Activated CD8-positive, alpha-beta T cell treated with anti-CD3 and anti-CD28 coated beads for 36 hours (primary cell): ENCODE results near the gene QRFP. TPM values are rescaled to one million over a fixed set of nuclear protein-coding genes. Genes with fewer than 3 reads are reported as not detected.

ENCODE experiments used
- ATAC-seq: fragments of 200-7000 bp; cut with Tn5 transposase; one replicate; pipeline ENCODE4 v1.10.0; 2021; ENCODE audit warnings: mild to moderate bottlenecking, moderate library complexity
- CTCF ChIA-PET: fragments of 350-600 bp; sonication (Branson Sonifier 250); formaldehyde crosslinking; loops from one replicate; lab custom pipeline; 2021; ENCODE audit warnings: antibody characterized with exemption; lab: Charles Lee
- POLR2A ChIA-PET: fragments of 350-600 bp; sonication (Branson Sonifier 250); formaldehyde crosslinking; loops from one replicate; lab custom pipeline; 2021; ENCODE audit warnings: antibody characterized with exemption; lab: Charles Lee
- DNase-seq: peaks from one replicate; pipeline ENCODE4 v3.0.0-alpha.2; 2020
- H3K27ac Mint-ChIP-seq: one replicate; pipeline ENCODE4 v1.8.0; 2021; ENCODE audit warnings: mild to moderate bottlenecking, mixed read lengths
- H3K27me3 Mint-ChIP-seq: one replicate; pipeline ENCODE4 v1.8.0; 2021; ENCODE audit warnings: mixed read lengths
- H3K36me3 Mint-ChIP-seq: one replicate; pipeline ENCODE4 v1.8.0; 2021; ENCODE audit warnings: low read depth, mixed read lengths
- H3K4me1 Mint-ChIP-seq: one replicate; pipeline ENCODE4 v1.8.0; 2021; ENCODE audit warnings: low read depth, mixed read lengths
- H3K4me3 Mint-ChIP-seq: one replicate; pipeline ENCODE4 v1.8.0; 2021; ENCODE audit warnings: mild to moderate bottlenecking, moderate library complexity, mixed read lengths
- H3K9me3 Mint-ChIP-seq: one replicate; pipeline ENCODE4 v1.8.0; 2021; ENCODE audit warnings: mixed read lengths
- CTCF ChIP-seq: fragments of 200-600 bp; IDR thresholded peaks from one replicate; pipeline ENCODE4 v1.8.0; 2022; ENCODE audit warnings: antibody characterized with exemption, mild to moderate bottlenecking
- intact Hi-C: fragments of 100-400 bp; cut with micrococcal nuclease; formaldehyde crosslinking; loops from one replicate; pipeline ENCODE4 v1.10.0; 2022
- total RNA-seq, 2 experiments: library from RNA; stranded (reverse); gene quantifications; one replicate each; pipeline ENCODE4 v1.2.3, GENCODE V29; 2021

Gene QRFP
- total RNA-seq, 2 experiments from 2014 or later = not detected

DNA sequence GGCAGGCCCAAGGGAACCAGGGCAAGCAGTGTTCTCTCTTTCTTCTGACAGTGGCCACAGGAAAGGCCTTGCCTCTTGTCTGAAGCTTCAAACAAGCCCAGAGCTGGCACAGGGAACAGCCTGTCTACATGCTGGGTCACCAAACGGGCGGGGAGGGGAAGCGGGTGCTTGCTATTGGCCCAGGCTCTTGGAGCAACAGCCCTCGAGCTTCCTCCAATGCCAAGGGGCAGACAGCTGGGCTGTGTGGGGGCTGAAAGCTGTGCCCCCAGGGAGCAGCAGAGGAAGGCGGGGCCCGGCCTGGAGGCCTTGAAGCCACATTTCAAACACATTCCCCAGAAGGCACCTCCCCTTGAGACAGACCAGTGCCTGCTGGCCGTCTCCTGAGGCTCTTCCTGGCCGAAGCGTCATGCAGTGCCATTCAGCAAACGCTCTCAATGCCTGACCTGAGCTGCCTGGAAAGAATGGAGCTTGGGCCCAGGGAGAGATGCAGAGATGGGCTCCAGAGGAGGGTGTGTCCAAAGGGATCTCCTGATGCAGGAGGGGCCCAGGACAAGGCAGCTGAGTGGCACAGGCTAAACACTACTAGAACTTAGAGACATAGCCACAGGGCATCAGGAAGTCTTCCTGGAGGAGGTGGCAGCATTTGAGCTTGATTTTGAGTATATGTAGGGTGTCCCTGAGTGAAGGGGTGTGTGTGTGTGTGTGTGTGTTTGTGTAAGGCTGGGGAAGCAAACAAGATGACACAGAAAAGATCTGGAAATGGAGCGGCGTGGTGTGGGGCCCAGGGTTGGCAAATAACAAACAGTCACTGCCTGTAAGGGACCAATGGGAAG, 39.9 kb upstream of the QRFP start:
- CTCF ChIA-PET = interaction anchor here (0.9 to 2.0 kb wide), 3 partner anchors 70 to 235 kb away, joined by 3 to 6 read pairs (median 5); no protein-coding TSS in a partner anchor
- H3K27ac Mint-ChIP-seq = no peak overlapping the region

DNA sequence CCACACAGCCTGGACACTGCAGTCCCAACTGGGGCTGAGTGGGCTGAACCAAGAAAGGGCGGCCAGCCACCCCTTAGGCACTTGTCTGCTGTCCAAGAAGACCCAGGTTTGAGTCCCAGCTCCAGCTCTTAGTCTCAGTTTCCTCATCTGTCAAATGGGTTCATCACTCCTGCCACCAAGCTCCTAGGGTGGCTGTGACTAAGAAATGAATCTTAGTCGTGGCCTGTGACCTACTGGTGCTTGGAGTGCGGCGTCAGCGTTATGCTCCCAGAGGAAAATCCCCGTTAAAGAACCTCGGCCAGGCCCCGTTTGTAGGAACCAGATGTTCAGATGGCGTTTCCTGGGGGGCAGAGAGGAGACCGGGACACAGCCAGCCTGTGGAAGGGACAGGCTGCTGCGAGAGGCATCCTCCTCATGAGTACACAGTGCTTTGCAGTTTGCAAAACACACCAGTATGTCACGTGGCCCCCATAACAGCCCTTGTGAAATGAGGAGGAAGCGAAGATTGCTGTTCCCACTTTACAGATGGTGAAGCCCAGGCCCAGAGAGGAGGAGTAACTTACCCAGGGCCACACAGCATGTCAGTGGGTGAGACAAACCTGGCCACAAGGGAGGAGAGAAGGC, 39.1 kb upstream of the QRFP start:
- TF ChIP-seq CTCF = no peak
- no peak for DNase-seq
- peaks cover 5% of the 10 kb centered on the region for H3K4me1 Mint-ChIP-seq
- H3K27me3 Mint-ChIP-seq = peaks cover 39% of the 10 kb centered on the region
- intact Hi-C loops = loop anchor here (10.0 kb wide), 1 partner anchor 231 kb away; no protein-coding TSS in a partner anchor
- H3K4me3 Mint-ChIP-seq = no peak overlapping the region
- no peak for ATAC-seq
- ChIA-PET POLR2A (no interaction called here), CTCF (interaction anchor here (1.6 to 2.0 kb wide), 2 partner anchors 69 to 111 kb away, joined by 5 to 6 read pairs; no protein-coding TSS in a partner anchor)
- H3K36me3 Mint-ChIP-seq = no peaks in the 10 kb centered on the region
- no peak overlapping the region for H3K27ac Mint-ChIP-seq
- H3K9me3 Mint-ChIP-seq = no peaks in the 10 kb centered on the region

More for the DNA sequence above, 39.9 kb upstream of the QRFP start:
- POLR2A ChIA-PET = interaction anchor here (1.0 kb wide), 1 partner anchor 189 kb away, joined by 3 read pairs; the partner anchor contains the start of gene NUP214
- ATAC-seq (no peak), DNase-seq (no peak)
- Mint-ChIP-seq H3K4me3 (no peak overlapping the region), H3K27me3 (peaks cover 47% of the 10 kb centered on the region), H3K9me3 (no peaks in the 10 kb centered on the region), H3K4me1 (peaks cover 7% of the 10 kb centered on the region), H3K36me3 (no peaks in the 10 kb centered on the region)
- TF ChIP-seq CTCF = no peak
- intact Hi-C loops = loop anchor here (10.0 kb wide), 1 partner anchor 232 kb away; no protein-coding TSS in a partner anchor

DNA sequence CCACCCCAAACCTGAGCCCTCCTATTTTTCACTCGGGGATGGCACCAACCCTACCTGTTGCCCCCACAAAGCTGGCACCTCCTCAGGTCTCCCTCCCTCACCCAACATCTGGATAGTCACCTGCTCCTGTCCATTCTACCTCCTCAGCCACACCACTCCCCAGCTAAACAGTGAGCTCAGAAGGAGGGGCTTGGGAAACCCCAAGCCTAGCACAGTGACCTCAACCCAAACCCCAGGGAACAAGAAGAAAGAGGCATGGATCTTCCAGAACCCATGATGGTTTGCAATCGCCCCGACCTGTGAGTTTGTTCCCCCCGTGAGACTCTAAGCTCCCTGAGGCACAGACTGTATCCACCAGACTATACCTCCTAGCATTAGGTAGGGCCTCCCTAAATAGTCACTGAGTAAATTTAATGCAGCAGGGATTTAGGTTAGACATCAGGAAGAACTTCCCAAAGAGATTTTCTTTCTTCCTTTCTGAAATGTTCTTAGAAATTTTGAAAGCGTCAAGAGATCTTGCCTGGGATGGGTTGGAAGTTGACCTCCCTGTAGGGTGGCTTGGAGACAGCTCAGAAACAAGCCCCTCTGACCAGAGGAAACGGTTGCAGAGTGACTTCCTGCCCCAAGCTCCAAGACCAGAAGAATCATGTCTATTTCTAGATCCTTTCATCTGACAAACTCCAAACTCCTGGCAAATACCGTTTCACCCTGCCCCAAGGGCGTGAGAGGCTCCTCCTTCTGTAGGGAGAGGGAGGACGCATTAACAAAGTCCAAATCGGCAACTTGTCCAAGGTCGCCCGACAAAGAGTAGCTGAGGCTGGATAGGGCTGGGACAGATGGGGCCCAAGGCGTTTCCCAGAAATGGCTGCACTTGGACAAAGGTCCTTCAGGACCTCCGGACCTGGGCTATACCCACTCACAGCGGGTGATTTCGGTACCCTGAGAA, 38.4 kb upstream of the QRFP start:
- peaks cover 33% of the 10 kb centered on the region for H3K27me3 Mint-ChIP-seq
- no peaks in the 10 kb centered on the region for H3K36me3 Mint-ChIP-seq
- intact Hi-C loops = loop anchor here (5.0 to 10.0 kb wide), 2 partner anchors 68 to 230 kb away; no protein-coding TSS in a partner anchor
- no peak overlapping the region for H3K4me3 Mint-ChIP-seq
- ChIA-PET CTCF (interaction anchor here (1.0 to 2.0 kb wide), 3 partner anchors 69 to 234 kb away, joined by 5 to 6 read pairs (median 5); no protein-coding TSS in a partner anchor), POLR2A (no interaction called here)
- no peaks in the 10 kb centered on the region for H3K9me3 Mint-ChIP-seq
- DNase-seq (no peak), ATAC-seq (no peak)
- no peak for TF ChIP-seq CTCF
- no peak overlapping the region for H3K27ac Mint-ChIP-seq
- peaks cover 2% of the 10 kb centered on the region for H3K4me1 Mint-ChIP-seq

DNA sequence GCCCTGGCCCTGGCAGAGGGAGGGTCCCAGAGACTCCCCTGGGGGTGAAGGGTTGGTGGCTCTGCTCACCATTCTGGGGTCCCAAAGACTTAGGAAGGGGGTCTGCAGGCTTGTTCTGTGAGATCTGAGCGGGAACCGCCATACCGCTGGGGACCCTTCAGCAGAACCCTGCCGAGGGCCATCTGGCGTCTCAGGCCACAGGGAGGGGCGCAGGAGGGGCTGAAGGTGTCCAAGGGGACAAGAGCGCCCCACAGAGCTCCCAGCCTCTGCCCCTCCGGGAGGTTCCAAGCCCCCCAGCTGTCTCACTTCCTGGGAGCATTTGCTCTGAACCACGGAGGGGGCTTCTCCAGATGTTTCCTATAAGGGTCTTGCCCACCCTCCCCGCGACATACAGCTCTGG, 37.6 kb upstream of the QRFP start:
- ATAC-seq (no peak), DNase-seq (no peak)
- ChIA-PET POLR2A (no interaction called here), CTCF (interaction anchor here (1.0 to 2.0 kb wide), 2 partner anchors 112 to 233 kb away, joined by 5 to 6 read pairs; no protein-coding TSS in a partner anchor)
- Mint-ChIP-seq H3K9me3 (no peaks in the 10 kb centered on the region), H3K4me1 (peaks cover 2% of the 10 kb centered on the region), H3K36me3 (no peaks in the 10 kb centered on the region), H3K4me3 (no peak overlapping the region), H3K27ac (no peak overlapping the region), H3K27me3 (peaks cover 33% of the 10 kb centered on the region)
- no peak for TF ChIP-seq CTCF
- intact Hi-C loops = loop anchor here (5.0 to 10.0 kb wide), 2 partner anchors 67 to 229 kb away; no protein-coding TSS in a partner anchor
